ENCODE measurements around the gene AGBL4.

- TF ChIP-seq, protein P1, sequence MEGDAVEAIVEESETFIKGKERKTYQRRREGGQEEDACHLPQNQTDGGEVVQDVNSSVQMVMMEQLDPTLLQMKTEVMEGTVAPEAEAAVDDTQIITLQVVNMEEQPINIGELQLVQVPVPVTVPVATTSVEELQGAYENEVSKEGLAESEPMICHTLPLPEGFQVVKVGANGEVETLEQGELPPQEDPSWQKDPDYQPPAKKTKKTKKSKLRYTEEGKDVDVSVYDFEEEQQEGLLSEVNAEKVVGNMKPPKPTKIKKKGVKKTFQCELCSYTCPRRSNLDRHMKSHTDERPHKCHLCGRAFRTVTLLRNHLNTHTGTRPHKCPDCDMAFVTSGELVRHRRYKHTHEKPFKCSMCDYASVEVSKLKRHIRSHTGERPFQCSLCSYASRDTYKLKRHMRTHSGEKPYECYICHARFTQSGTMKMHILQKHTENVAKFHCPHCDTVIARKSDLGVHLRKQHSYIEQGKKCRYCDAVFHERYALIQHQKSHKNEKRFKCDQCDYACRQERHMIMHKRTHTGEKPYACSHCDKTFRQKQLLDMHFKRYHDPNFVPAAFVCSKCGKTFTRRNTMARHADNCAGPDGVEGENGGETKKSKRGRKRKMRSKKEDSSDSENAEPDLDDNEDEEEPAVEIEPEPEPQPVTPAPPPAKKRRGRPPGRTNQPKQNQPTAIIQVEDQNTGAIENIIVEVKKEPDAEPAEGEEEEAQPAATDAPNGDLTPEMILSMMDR (IDR thresholded peaks at IDR 0.05 in 4 of 5, conservative IDR thresholded peaks at IDR 0.05 in 1 of 5): no peak
- TF ChIP-seq POLR2A (IDR thresholded peaks at IDR 0.05): no peak
Observed at GRCh38 chr1:48617252-48617651, 1406.5 kb downstream of the AGBL4 start.
